ENCODE results near the gene MRPL51. TPM values are rescaled to one million over a fixed set of nuclear protein-coding genes. Genes with fewer than 3 reads are reported as not detected.
A peak's percentile ranks its signal among the peaks of the same experiment; 100 is the strongest.

The MRPL51 gene
- total and polyA plus RNA-seq, 9 of the 15 experiments (the other 6 are each of a cell fraction or from before 2014, with no cell fraction given), result 127 to 727 (median 208) TPM

- TF ChIP-seq TFAP4 (CRISPR knock-in tag; IDR thresholded peaks at IDR 0.05; ENCODE audit: borderline replicate concordance) (peak; percentile 88), MEF2A (IDR thresholded peaks at IDR 0.05; ENCODE audit: control insufficient read depth, low read depth, low read length) (no peak), SRSF9 (IDR thresholded peaks at IDR 0.05; ENCODE audit: borderline replicate concordance, low read depth, low read length) (no peak), XRCC5 (IDR thresholded peaks at IDR 0.05; ENCODE audit: low read depth, low read length) (no peak), NBN (IDR thresholded peaks at IDR 0.05; ENCODE audit: low read depth) (peak; percentile 44; the same call in 1 of the 2 replicates), NR2C1 (IDR thresholded peaks at IDR 0.05) (no peak), NR2C1 (tag; IDR thresholded peaks at IDR 0.05) (no peak), RB1 (IDR thresholded peaks at IDR 0.05; ENCODE audit: low read depth) (peak; percentile 64; the same call in 1 of the 2 replicates), POLR3A (IDR thresholded peaks at IDR 0.05; ENCODE audit: borderline replicate concordance, extremely low read depth, insufficient read depth, insufficient read length) (no peak), MXI1 (IDR thresholded peaks at IDR 0.05; ENCODE audit: low read depth, low read length) (peak; percentile 37; the same call in 1 of the 2 replicates), ZBTB9 (CRISPR knock-in tag; IDR thresholded peaks at IDR 0.05) (peak; percentile 15; the same call in 1 of the 2 replicates), ZNF165 (CRISPR knock-in tag; IDR thresholded peaks at IDR 0.05; ENCODE audit: borderline replicate concordance) (no peak), ZNF3 (CRISPR knock-in tag; IDR thresholded peaks at IDR 0.05) (no peak), RAD51 (IDR thresholded peaks at IDR 0.05; ENCODE audit: borderline replicate concordance, low read depth) (no peak), PTRF (tag; IDR thresholded peaks at IDR 0.05) (no peak), FIP1L1 (IDR thresholded peaks at IDR 0.05; ENCODE audit: low read depth, low read length, poor library complexity, severe bottlenecking) (peak; percentile 75), ZNF445 (CRISPR knock-in tag; IDR thresholded peaks at IDR 0.05; ENCODE audit: low read depth) (no peak), FOXK1 (CRISPR knock-in tag; IDR thresholded peaks at IDR 0.05; ENCODE audit: borderline replicate concordance) (no peak), RBM22 (IDR thresholded peaks at IDR 0.05; ENCODE audit: low read depth, low read length, poor library complexity, severe bottlenecking) (no peak), SP1 (CRISPR knock-in tag; IDR thresholded peaks at IDR 0.05) (peak; percentile 84), NELFE (IDR thresholded peaks at IDR 0.05; ENCODE audit: insufficient read depth, insufficient read length) (peak; percentile 61), RCOR1 (IDR thresholded peaks at IDR 0.05; ENCODE audit: borderline replicate concordance in 1 of 2, low read depth in 2 of 2, low read length in 2 of 2) (no peak; a peak in 1 of 4 replicates), MBD2 (IDR thresholded peaks at IDR 0.05; ENCODE audit: borderline replicate concordance, low read depth) (peak; percentile 65), CEBPG (CRISPR knock-in tag; IDR thresholded peaks at IDR 0.05) (peak; percentile 73), CEBPG (tag; conservative IDR thresholded peaks at IDR 0.05 in 1 of 2, IDR thresholded peaks at IDR 0.05 in 1 of 2) (peak in 1 of 2 experiments; percentile 85; a peak in 2 of 4 replicates), TCF7 (IDR thresholded peaks at IDR 0.05; ENCODE audit: borderline replicate concordance) (peak; percentile 38; the same call in 1 of the 2 replicates), ZKSCAN1 (IDR thresholded peaks at IDR 0.05; ENCODE audit: low read depth, low read length) (no peak)
- TF ChIP-seq, protein P1, sequence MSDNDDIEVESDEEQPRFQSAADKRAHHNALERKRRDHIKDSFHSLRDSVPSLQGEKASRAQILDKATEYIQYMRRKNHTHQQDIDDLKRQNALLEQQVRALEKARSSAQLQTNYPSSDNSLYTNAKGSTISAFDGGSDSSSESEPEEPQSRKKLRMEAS (CRISPR knock-in tag; IDR thresholded peaks at IDR 0.05), result peak; percentile 58
Observed at GRCh38 chr12:6470375-6471163, 22.5 kb downstream of the MRPL51 start, which contains the start of gene VAMP1 (continued).
